Gastrocnemius medialis (tissue), 4 donors: ENCODE measurements around the gene INO80B. TPM values are rescaled to one million over a fixed set of nuclear protein-coding genes. Genes with fewer than 3 reads are reported as not detected.

Source experiments
- ATAC-seq, 2 donors: fragments of 150-250 bp; one replicate each; pipeline ENCODE4 v1.9.1; 2016
- DNase-seq, 2 donors: peaks; one replicate each; pipeline ENCODE4 v3.0.0-alpha.2; 2019
- H3K27ac ChIP-seq, 4 donors: fragments of 200-600 bp; sonication (generic); 1 replicate in 1 of 4; 2 replicates in 3 of 4; pipeline ENCODE4 v1.5.1; 2016 to 2018; ENCODE audit warnings: mild to moderate bottlenecking in 2 of 4, moderate library complexity in 1 of 4
- H3K27me3 ChIP-seq, 3 donors: fragments of 200-600 bp; sonication (generic) in 2 of 3; 1 replicate in 1 of 3; 2 replicates in 2 of 3; pipeline versions ENCODE4 v1.5.1 to v1.6.0; 2016 to 2019; ENCODE audit warnings: mild to moderate bottlenecking in 1 of 3, moderate library complexity in 1 of 3
- H3K36me3 ChIP-seq, 2 donors: fragments of 200-600 bp; sonication (generic) in 1 of 2; one replicate each; pipeline ENCODE4 v1.5.1; 2017 to 2018
- H3K4me1 ChIP-seq, 2 donors: fragments of 200-600 bp; sonication (generic) in 1 of 2; one replicate each; pipeline ENCODE4 v1.5.1; 2016 to 2017; ENCODE audit warnings: mild to moderate bottlenecking in 2 of 2
- H3K4me3 ChIP-seq, 4 donors: fragments of 200-600 bp; sonication (generic) in 3 of 4; 1 replicate in 1 of 4; 2 replicates in 3 of 4; pipeline ENCODE4 v1.5.1; 2016 to 2019; ENCODE audit warnings: mild to moderate bottlenecking in 2 of 4
- H3K9me3 ChIP-seq, 3 donors: fragments of 200-600 bp; sonication (generic) in 2 of 3; 1 replicate in 1 of 3; 2 replicates in 2 of 3; pipeline ENCODE4 v1.5.1; 2016 to 2019
- POLR2A ChIP-seq, 2 donors: fragments of 450-650 bp; IDR thresholded peaks; one replicate each; pipeline ENCODE4 v1.6.1; 2017; ENCODE audit warnings: antibody characterized with exemption in 2 of 2, mild to moderate bottlenecking in 2 of 2, moderate library complexity in 2 of 2
- in situ Hi-C, 4 donors: fragments of 200-750 bp; cut with MboI; loops; one replicate each; pipeline versions ENCODE4 v1.15.0 to v1.8.0; 2017; ENCODE audit warnings: low sequenced_read_pairs in 4 of 4
- intact Hi-C: fragments of 100-400 bp; cut with DNase I; formaldehyde crosslinking; loops from one replicate; pipeline ENCODE4 v1.15.1; 2023; ENCODE audit warnings: low total_unique reads
- total RNA-seq, 4 donors: library from RNA; depleted of rRNA; stranded (reverse); fragments of >200 nt; gene quantifications; one replicate each; pipeline versions ENCODE4 v1.1.0 to v1.2.3, GENCODE V29; 2016
- TF ChIP-seq, protein P1 (sequence below), 5 experiments: fragments of 450-650 bp in 3 of 5; fragments of 200-600 bp in 2 of 5; sonication (generic) in 2 of 5; IDR thresholded peaks in 4 of 5; conservative IDR thresholded peaks in 1 of 5; 1 replicate in 4 of 5; 2 replicates in 1 of 5; pipeline ENCODE4 v1.5.1; 2016 to 2019; ENCODE audit warnings: antibody characterized with exemption in 5 of 5, mild to moderate bottlenecking in 3 of 5, moderate library complexity in 3 of 5

Gene INO80B
- total RNA-seq, 4 donors from 2014 or later: 14.5 to 51.9 (median 41.1) TPM

GRCh38 chr2:74421221-74421870, 33.5 kb upstream of the INO80B start, which contains the start of the genes C2orf81 and WDR54:
C2orf81 (minus strand) TSS chr2:74421619; CDS start chr2:74421560, 59 bp downstream.
WDR54 (plus strand) TSS chr2:74421730; CDS start chr2:74422154, 424 bp downstream.
- Histone ChIP-seq H3K36me3 (no peaks in the 10 kb centered on the region), H3K4me3 (peak within 1 kb of the TSS; percentile 57 to 64 (median 58)), H3K9me3 (no peaks in the 10 kb centered on the region), H3K27me3 (peaks cover 17 to 33% (median 24%) of the 10 kb centered on the region in 3 donors), H3K4me1 (peaks cover 5 to 9% of the 10 kb centered on the region in 2 donors), H3K27ac (peak within 1 kb of the TSS in 1 of 4 donors; percentile 38)
- peak; percentile 40 to 49 for DNase-seq
- intact Hi-C loops (no loop called here), in situ Hi-C loops (no loop called here)
- TF ChIP-seq, protein P1, sequence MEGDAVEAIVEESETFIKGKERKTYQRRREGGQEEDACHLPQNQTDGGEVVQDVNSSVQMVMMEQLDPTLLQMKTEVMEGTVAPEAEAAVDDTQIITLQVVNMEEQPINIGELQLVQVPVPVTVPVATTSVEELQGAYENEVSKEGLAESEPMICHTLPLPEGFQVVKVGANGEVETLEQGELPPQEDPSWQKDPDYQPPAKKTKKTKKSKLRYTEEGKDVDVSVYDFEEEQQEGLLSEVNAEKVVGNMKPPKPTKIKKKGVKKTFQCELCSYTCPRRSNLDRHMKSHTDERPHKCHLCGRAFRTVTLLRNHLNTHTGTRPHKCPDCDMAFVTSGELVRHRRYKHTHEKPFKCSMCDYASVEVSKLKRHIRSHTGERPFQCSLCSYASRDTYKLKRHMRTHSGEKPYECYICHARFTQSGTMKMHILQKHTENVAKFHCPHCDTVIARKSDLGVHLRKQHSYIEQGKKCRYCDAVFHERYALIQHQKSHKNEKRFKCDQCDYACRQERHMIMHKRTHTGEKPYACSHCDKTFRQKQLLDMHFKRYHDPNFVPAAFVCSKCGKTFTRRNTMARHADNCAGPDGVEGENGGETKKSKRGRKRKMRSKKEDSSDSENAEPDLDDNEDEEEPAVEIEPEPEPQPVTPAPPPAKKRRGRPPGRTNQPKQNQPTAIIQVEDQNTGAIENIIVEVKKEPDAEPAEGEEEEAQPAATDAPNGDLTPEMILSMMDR (IDR thresholded peaks at IDR 0.05 in 4 of 5, conservative IDR thresholded peaks at IDR 0.05 in 1 of 5): no peak
- no peak for TF ChIP-seq POLR2A (IDR thresholded peaks at IDR 0.05)
- ATAC-seq: peak; percentile 72 to 73

GRCh38 chr2:74423231-74424095, 31.4 kb upstream of the INO80B start:
- no peak for ATAC-seq
- in situ Hi-C loops: no loop called here
- no peak for DNase-seq
- intact Hi-C loops: no loop called here
- H3K27me3 ChIP-seq: peaks cover 17 to 33% (median 24%) of the 10 kb centered on the region in 3 donors
- no peaks in the 10 kb centered on the region for H3K9me3 ChIP-seq
- H3K27ac ChIP-seq: no peak overlapping the region
- no peak for TF ChIP-seq POLR2A (IDR thresholded peaks at IDR 0.05)
- TF ChIP-seq, protein P1 (IDR thresholded peaks at IDR 0.05 in 4 of 5, conservative IDR thresholded peaks at IDR 0.05 in 1 of 5): no peak
- no peak overlapping the region for H3K4me3 ChIP-seq
- peaks cover 5 to 9% of the 10 kb centered on the region in 2 donors for H3K4me1 ChIP-seq
- H3K36me3 ChIP-seq: peaks cover 0 to 2% of the 10 kb centered on the region in 2 donors

- peaks cover 17 to 33% (median 24%) of the 10 kb centered on the region in 3 donors for H3K27me3 ChIP-seq
- H3K27ac ChIP-seq: no peak overlapping the region
- no peaks in the 10 kb centered on the region for H3K9me3 ChIP-seq
- intact Hi-C loops: no loop called here
- DNase-seq (no peak), ATAC-seq (no peak)
- in situ Hi-C loops: no loop called here
- peaks cover 0 to 11% of the 10 kb centered on the region in 2 donors for H3K36me3 ChIP-seq
- peaks cover 5 to 9% of the 10 kb centered on the region in 2 donors for H3K4me1 ChIP-seq
- no peak for TF ChIP-seq POLR2A (IDR thresholded peaks at IDR 0.05)
- TF ChIP-seq, protein P1 (IDR thresholded peaks at IDR 0.05 in 4 of 5, conservative IDR thresholded peaks at IDR 0.05 in 1 of 5): no peak
- no peak overlapping the region for H3K4me3 ChIP-seq
These were observed 30.5 kb upstream of the INO80B start for GRCh38 chr2:74424139-74424992.

- no peak overlapping the region for H3K4me3 ChIP-seq
- peaks cover 0 to 17% of the 10 kb centered on the region in 2 donors for H3K36me3 ChIP-seq
- TF ChIP-seq, protein P1 (IDR thresholded peaks at IDR 0.05 in 4 of 5, conservative IDR thresholded peaks at IDR 0.05 in 1 of 5): no peak
- TF ChIP-seq POLR2A (IDR thresholded peaks at IDR 0.05): no peak
- in situ Hi-C loops (no loop called here), intact Hi-C loops (no loop called here)
- ATAC-seq: no peak
- no peaks in the 10 kb centered on the region for H3K9me3 ChIP-seq
- H3K4me1 ChIP-seq: peaks cover 5 to 9% of the 10 kb centered on the region in 2 donors
- no peak for DNase-seq
- H3K27me3 ChIP-seq: peaks cover 17 to 33% (median 24%) of the 10 kb centered on the region in 3 donors
- H3K27ac ChIP-seq: no peak overlapping the region
These were observed 29.9 kb upstream of the INO80B start for GRCh38 chr2:74424995-74425406.
